Endothelial cell of umbilical vein (primary cell): Measurements from ENCODE around the gene NEB. TPM values are rescaled to one million over a fixed set of nuclear protein-coding genes. Genes with fewer than 3 reads are reported as not detected.
A peak's percentile ranks its signal among the peaks of the same experiment; 100 is the strongest.

Experiments
- BruUV-seq: library from RNA; stranded (reverse); fragments of 400-500 nt; replicated peaks from 2 replicates; lab custom pipeline; 2021; lab: Mats Ljungman, UMichigan
- CTCF ChIA-PET: fragments of 300-600, 350-600 bp; sonication (Branson Sonifier 250); formaldehyde crosslinking; loops from one replicate; lab custom pipeline; 2021; ENCODE audit warnings: antibody characterized with exemption, inconsistent platforms; lab: Charles Lee
- POLR2A ChIA-PET: fragments of 300-600, 350-600 bp; sonication (Branson Sonifier 250); formaldehyde crosslinking; loops from one replicate; lab custom pipeline; 2021; ENCODE audit warnings: antibody characterized with exemption, inconsistent platforms; lab: Charles Lee
- DNase-seq: peaks from one replicate; pipeline ENCODE4 v3.0.0-alpha.2; 2011; ENCODE audit warnings: low read depth, low spot score
- FAIRE-seq: peaks from 2 replicates; lab custom pipeline; 2011; peaks lifted over from hg19 to GRCh38; lab: Jason Lieb, UNC
- H2AFZ ChIP-seq: 2 replicates; pipeline ENCODE4 v1.6.0; 2012; ENCODE audit warnings: low read depth, low read length, control low read depth, inconsistent platforms
- H3K27ac ChIP-seq: 2 replicates; pipeline ENCODE4 v1.5.1; 2011; ENCODE audit warnings: low read depth, mild to moderate bottlenecking, control low read depth, low read length, moderate library complexity; ENCODE audit not compliant: insufficient read depth
- H3K27me3 ChIP-seq, 2 experiments: 2 replicates each; pipeline versions ENCODE4 v1.6.0 to v1.6.1; 2011; ENCODE audit warnings: low read length in 2 of 2, mixed read lengths in 1 of 2; ENCODE audit not compliant: control insufficient read depth in 2 of 2, insufficient read depth in 2 of 2
- H3K36me3 ChIP-seq, 2 experiments: 2 replicates in 1 of 2; 3 replicates in 1 of 2; pipeline ENCODE4 v1.5.1; 2011; ENCODE audit warnings: low read length in 2 of 2, mild to moderate bottlenecking in 1 of 2, moderate library complexity in 1 of 2; ENCODE audit not compliant: control insufficient read depth in 2 of 2, insufficient read depth in 2 of 2; ENCODE audit errors: extremely low read depth in 1 of 2
- H3K4me1 ChIP-seq: 3 replicates; pipeline ENCODE4 v1.5.1; 2011; ENCODE audit warnings: mild to moderate bottlenecking, low read length; ENCODE audit not compliant: control insufficient read depth, insufficient read depth; ENCODE audit errors: extremely low read depth
- H3K4me2 ChIP-seq: 2 replicates; pipeline ENCODE4 v1.6.1; 2011; ENCODE audit warnings: low read length, control low read depth, mixed read lengths; ENCODE audit not compliant: insufficient read depth
- H3K4me3 ChIP-seq, 3 experiments: fragments of 200-600 bp in 1 of 3; sonication (generic), shearing (Covaris generic) in 1 of 3; replicated peaks in 1 of 3; 2 replicates each; pipeline ENCODE4 v1.5.1; 2011 to 2016; ENCODE audit warnings: control low read depth in 3 of 3, low read length in 3 of 3, mild to moderate bottlenecking in 2 of 3, inconsistent platforms in 1 of 3, low read depth in 1 of 3, moderate library complexity in 1 of 3; ENCODE audit not compliant: insufficient read depth in 1 of 3
- H3K79me2 ChIP-seq: 2 replicates; pipeline ENCODE4 v1.6.0; 2012; ENCODE audit warnings: low read length, inconsistent platforms; ENCODE audit not compliant: control insufficient read depth, insufficient read depth
- H3K9ac ChIP-seq: replicated peaks from 2 replicates; pipeline ENCODE3; 2011; ENCODE audit warnings: low read length, control low read depth; ENCODE audit not compliant: insufficient read depth; ENCODE audit errors: extremely low read depth
- H3K9me1 ChIP-seq: replicated peaks from 3 replicates; pipeline ENCODE4 v1.6.0; 2011; ENCODE audit warnings: mild to moderate bottlenecking, low read length; ENCODE audit not compliant: control insufficient read depth, insufficient read depth; ENCODE audit errors: extremely low read depth
- H3K9me3 ChIP-seq: replicated peaks from 2 replicates; pipeline ENCODE4 v1.5.1; 2012; ENCODE audit warnings: low read length, inconsistent platforms; ENCODE audit not compliant: control insufficient read depth, insufficient read depth
- H4K20me1 ChIP-seq: replicated peaks from 2 replicates; pipeline ENCODE3; 2011; ENCODE audit warnings: mild to moderate bottlenecking, low read length; ENCODE audit not compliant: control insufficient read depth, insufficient read depth; ENCODE audit errors: extremely low read depth
- EZH2 ChIP-seq: IDR thresholded peaks from 2 replicates; pipeline ENCODE4 v1.6.1; 2012; ENCODE audit warnings: borderline replicate concordance, low read depth, mild to moderate bottlenecking, moderate library complexity, low read length, inconsistent platforms; ENCODE audit not compliant: severe bottlenecking
- FOS ChIP-seq: IDR thresholded peaks from 2 replicates; pipeline ENCODE4 v1.6.1; 2011; ENCODE audit warnings: mild to moderate bottlenecking, low read length, moderate library complexity, borderline replicate concordance; ENCODE audit not compliant: insufficient read depth
- GATA2 ChIP-seq: IDR thresholded peaks from 2 replicates; pipeline ENCODE4 v1.7.0; 2011; ENCODE audit warnings: low read depth, mild to moderate bottlenecking, moderate library complexity, mixed read lengths, low read length; ENCODE audit not compliant: insufficient read length, insufficient read depth
- JUN ChIP-seq: IDR thresholded peaks from 2 replicates; pipeline ENCODE4 v1.6.1; 2011; ENCODE audit warnings: borderline replicate concordance, low read depth; ENCODE audit not compliant: insufficient read length, insufficient read depth
- MYC ChIP-seq: IDR thresholded peaks from one replicate; pipeline ENCODE4 v1.6.1; 2011; ENCODE audit warnings: mild to moderate bottlenecking, low read depth, low read length
- POLR2A ChIP-seq: IDR thresholded peaks from 2 replicates; pipeline ENCODE4 v1.6.1; 2012; ENCODE audit warnings: low read depth, mild to moderate bottlenecking, control low read depth, low read length
- POLR2AphosphoS5 ChIP-seq: IDR thresholded peaks from 2 replicates; pipeline ENCODE4 v1.6.1; 2012; ENCODE audit warnings: low read depth, mild to moderate bottlenecking, control low read depth, low read length, moderate library complexity; ENCODE audit not compliant: insufficient read depth
- dilution Hi-C: fragments of 300-500 bp; cut with MboI; formaldehyde crosslinking; loops from one replicate; pipeline ENCODE4 v1.15.0; 2019; ENCODE audit warnings: low sequenced_read_pairs; ENCODE audit not compliant: extremely low pct_ligation_motif_present
- intact Hi-C: fragments of 100-400 bp; cut with micrococcal nuclease; formaldehyde crosslinking; loops from one replicate; pipeline ENCODE4 v1.10.0; 2022
- polyA plus RNA-seq, 4 experiments: library from polyadenylated mRNA; depleted of rRNA in 3 of 4; stranded (reverse) in 3 of 4; unstranded in 1 of 4; fragments of >200 nt; gene quantifications; 2 replicates each; pipeline versions ENCODE4 v1.2.1 to v1.2.3, GENCODE V29; 2011 to 2012; ENCODE audit warnings: missing spikeins in 1 of 4
- total RNA-seq: library from RNA; stranded (reverse); gene quantifications from 2 replicates; pipeline ENCODE4 v1.2.3, GENCODE V29; 2021
- TF ChIP-seq, protein P1 (sequence below): IDR thresholded peaks from 2 replicates; pipeline ENCODE4 v1.6.1; 2011; ENCODE audit not compliant: insufficient read depth, insufficient read length
- TF ChIP-seq, protein P2 (sequence below), 2 donors: IDR thresholded peaks; 1 replicate in 1 of 2; 2 replicates in 1 of 2; pipeline ENCODE4 v1.5.1; 2011; ENCODE audit warnings: low read length in 2 of 2, mild to moderate bottlenecking in 2 of 2, moderate library complexity in 2 of 2, control low read depth in 1 of 2, inconsistent platforms in 1 of 2, low read depth in 1 of 2; ENCODE audit not compliant: insufficient read depth in 1 of 2; ENCODE audit errors: extremely low read depth in 1 of 2

The NEB gene
- total and polyA plus RNA-seq, 2 donors (not counting 3 experiments of a cell fraction or from before 2014, with no cell fraction given): 0.84 to 1.8 TPM

- ChIA-PET POLR2A (no interaction called here), CTCF (interaction anchor here (1.6 kb wide), 1 partner anchor 16 kb away, joined by 3 read pairs; no protein-coding TSS in a partner anchor)
- H3K9me1 ChIP-seq: no peaks in the 10 kb centered on the region
- BruUV-seq: no TSS peak
- no peak overlapping the region for H3K27ac ChIP-seq
- no peaks in the 10 kb centered on the region for H4K20me1 ChIP-seq
- DNase-seq: peak; percentile 15
- no peaks in the 10 kb centered on the region for H3K36me3 ChIP-seq
- H3K4me2 ChIP-seq: no peak overlapping the region
- FAIRE-seq: no peak
- no peak overlapping the region for H3K4me3 ChIP-seq
- TF ChIP-seq FOS (no peak), MYC (no peak), POLR2A (no peak), JUN (no peak), EZH2 (no peak), POLR2AphosphoS5 (no peak), GATA2 (no peak)
- TF ChIP-seq, protein P1, sequence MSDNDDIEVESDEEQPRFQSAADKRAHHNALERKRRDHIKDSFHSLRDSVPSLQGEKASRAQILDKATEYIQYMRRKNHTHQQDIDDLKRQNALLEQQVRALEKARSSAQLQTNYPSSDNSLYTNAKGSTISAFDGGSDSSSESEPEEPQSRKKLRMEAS: no peak
- TF ChIP-seq, protein P2, sequence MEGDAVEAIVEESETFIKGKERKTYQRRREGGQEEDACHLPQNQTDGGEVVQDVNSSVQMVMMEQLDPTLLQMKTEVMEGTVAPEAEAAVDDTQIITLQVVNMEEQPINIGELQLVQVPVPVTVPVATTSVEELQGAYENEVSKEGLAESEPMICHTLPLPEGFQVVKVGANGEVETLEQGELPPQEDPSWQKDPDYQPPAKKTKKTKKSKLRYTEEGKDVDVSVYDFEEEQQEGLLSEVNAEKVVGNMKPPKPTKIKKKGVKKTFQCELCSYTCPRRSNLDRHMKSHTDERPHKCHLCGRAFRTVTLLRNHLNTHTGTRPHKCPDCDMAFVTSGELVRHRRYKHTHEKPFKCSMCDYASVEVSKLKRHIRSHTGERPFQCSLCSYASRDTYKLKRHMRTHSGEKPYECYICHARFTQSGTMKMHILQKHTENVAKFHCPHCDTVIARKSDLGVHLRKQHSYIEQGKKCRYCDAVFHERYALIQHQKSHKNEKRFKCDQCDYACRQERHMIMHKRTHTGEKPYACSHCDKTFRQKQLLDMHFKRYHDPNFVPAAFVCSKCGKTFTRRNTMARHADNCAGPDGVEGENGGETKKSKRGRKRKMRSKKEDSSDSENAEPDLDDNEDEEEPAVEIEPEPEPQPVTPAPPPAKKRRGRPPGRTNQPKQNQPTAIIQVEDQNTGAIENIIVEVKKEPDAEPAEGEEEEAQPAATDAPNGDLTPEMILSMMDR (IDR thresholded peaks at IDR 0.05; ENCODE audit: extremely low read depth in 1 of 2, insufficient read depth in 1 of 2, low read depth in 1 of 2, low read length in 2 of 2): no peak
- H3K79me2 ChIP-seq: no peaks in the 10 kb centered on the region
- H3K27me3 ChIP-seq: no peaks in the 10 kb centered on the region
- no peak overlapping the region for H3K9ac ChIP-seq
- intact Hi-C loops (no loop called here), dilution Hi-C loops (no loop called here)
- peak overlapping the region; percentile 1 for H2AFZ ChIP-seq
- no peaks in the 10 kb centered on the region for H3K9me3 ChIP-seq
- peaks cover 4% of the 10 kb centered on the region for H3K4me1 ChIP-seq
These were observed 6.4 kb downstream of the NEB start for GRCh38 chr2:151727593-151728552.
